GM19099 (cell line): ENCODE measurements around the gene JSRP1.

ENCODE experiments used
- POLR2A ChIP-seq: IDR thresholded peaks from 3 replicates; pipeline ENCODE4 v1.6.1; 2011; ENCODE audit warnings: low read depth; ENCODE audit not compliant: insufficient read length; ENCODE audit errors: extremely low read depth

Gene JSRP1

DNA sequence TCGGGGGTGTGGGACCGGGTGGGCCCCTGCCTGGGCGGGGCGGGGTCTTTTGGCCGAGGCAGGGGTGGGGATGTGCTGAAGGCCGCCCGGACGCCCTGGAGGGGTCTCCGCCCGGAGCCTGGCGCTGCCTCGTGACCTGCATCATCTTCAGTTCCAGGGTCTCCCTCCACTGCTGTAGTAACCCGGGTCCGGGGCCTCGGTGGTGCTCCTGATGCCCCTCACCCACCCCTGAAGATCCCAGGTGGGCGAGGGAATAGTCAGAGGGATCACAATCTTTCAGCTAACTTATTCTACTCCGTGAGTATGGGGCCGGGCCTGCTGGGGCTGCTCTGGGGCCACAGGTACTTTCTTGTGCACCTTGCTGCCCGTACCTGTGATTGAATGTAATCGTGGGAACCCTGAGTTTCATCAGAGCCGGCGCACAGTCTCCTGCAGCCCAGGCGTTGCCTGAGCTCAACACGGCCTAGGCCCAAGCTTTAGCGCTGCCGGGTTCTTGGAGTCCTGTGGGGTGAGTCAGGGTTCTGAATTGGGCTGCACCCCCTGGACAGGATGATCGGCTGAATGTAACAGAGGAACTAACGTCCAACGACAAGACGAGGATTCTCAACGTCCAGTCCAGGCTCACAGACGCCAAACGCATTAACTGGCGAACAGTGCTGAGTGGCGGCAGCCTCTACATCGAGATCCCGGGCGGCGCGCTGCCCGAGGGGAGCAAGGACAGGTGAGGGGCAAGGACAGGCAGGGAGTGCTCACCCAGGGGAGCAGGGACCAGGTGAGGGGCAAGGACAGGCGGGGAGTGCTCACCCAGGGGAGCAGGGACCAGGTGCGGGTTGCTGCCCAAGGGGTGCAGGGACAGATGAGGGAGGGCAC lies 15.3 kb upstream of the JSRP1 start:
- no peak for TF ChIP-seq POLR2A

DNA sequence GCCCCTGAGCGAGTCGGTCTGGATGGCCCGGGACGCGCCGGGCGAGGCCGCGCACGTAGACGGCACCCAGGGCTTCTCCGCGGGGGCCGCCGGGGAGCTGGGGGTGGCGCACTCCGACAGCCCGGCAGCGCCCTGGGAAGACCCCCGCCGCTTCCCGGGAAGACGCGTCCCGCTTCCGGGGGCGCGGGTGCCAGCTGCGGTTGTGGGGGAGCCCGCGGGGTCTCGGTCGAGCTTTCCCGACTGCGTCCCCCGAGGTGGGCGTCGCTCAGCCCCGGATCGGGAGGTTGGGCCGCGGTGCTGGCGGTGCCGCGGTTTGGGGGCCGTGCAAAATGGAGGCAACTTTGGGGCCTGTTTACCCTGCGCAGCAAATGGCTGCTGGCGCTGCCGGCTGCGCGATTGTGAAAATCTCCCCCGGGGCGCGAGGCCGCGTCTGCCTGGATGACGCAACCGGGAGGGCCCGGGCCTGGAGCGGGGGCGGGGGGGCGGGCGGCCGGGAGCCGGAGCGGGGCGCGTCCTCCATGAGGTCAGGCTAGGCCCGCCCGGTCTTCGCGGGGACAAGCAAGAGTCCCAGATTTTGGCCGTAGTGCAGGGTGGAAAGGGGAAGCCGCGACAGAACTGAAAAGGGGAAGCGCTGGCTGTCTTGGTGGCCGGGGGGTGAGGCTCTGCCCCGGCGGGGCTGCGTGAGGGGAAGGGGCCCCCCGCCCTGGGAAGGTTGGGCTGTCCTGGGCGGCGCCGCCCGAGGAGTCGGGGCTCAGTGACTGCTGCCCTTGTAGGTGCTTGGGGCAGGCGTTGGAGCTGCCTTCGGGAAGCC lies 14.4 kb upstream of the JSRP1 start:
- TF ChIP-seq POLR2A = peak; percentile 37

DNA sequence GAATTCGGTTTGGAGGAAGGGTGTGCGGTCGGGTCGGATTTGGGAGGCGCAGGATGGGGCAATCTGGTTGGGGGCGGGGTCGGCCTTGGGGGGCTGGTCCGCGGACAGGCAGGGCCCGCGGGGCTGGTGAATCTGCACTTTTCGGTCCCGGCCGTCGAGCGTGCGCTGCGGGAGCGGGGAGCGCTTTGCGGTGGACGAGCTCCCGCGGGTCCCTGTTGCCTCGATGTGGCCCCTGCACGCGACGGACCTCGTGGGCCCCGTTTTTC lies 13.9 kb upstream of the JSRP1 start:
- no peak for TF ChIP-seq POLR2A

DNA sequence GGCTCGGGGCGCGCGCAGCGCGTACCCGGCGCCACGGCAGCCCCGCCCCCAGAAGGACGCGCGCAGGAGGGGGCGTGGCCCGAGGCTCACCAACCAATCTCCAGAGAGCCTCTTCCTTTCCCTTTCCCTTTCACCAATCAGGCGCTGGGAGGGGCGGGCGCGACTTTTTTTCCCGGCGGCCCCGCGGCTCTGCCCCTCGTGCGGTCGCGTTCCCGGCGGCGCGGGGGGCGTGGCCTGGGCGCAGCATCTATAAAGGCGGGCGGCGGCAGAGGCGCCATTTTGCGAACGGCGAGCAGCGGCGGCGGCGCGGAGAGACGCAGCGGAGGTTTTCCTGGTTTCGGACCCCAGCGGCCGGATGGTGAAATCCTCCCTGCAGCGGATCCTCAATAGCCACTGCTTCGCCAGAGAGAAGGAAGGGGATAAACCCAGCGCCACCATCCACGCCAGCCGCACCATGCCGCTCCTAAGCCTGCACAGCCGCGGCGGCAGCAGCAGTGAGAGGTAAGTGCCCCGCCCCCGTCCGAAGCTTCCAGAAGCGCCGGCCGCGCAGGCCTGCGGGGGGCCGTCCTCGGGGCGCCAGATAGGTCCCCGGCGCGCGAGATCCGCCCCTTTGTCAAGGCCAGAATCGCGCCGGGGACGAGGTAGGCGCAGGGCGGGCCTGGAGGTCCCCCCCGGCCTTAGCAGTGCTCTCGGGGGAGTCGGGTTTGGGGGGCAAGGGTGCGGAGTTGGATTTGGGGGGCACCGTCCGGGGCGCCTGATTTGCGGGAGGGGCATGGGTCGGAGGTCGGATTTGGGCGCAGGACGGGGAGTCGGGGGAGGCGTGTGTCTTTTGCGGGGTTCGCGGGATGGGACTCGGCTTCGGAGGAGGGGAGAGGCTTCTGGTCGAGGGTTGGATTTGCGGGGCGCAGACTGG lies 13.3 kb upstream of the JSRP1 start:
- peak; percentile 100 for TF ChIP-seq POLR2A

DNA sequence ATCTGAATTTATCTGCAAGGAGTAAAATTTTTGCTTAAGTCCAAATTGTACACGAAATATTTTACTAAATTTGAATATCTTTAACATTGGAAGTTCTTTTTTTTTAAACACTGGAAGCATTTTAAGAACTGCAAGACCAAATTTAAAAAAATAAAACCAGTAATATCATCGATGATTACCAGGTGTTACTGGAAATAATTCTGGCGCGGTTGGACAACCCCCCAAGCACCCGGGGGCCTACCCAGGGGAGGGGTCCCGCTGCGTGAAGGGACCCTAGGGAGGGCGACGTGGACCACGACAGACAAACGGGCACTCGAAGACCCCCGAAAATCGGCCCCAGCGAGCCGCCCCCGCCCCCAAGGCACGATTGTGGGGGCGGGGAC lies 12.6 kb upstream of the JSRP1 start:
- no peak for TF ChIP-seq POLR2A

DNA sequence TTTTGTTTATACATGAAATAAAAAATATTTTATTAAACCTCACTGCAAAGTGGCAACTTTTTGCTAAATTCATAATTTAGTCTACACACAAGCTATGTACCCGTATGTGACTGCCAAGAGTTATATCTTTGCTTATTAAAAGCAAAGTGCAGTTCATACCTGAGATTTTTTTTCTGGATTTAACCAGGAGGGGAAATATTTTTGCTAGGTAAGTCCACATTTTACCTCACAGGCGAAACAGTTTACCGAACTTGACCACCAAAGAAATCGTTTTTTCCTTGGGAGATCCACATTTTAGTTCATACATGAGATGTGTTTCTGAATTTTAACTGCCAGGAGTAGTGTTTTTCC lies 12.2 kb upstream of the JSRP1 start:
- no peak for TF ChIP-seq POLR2A

DNA sequence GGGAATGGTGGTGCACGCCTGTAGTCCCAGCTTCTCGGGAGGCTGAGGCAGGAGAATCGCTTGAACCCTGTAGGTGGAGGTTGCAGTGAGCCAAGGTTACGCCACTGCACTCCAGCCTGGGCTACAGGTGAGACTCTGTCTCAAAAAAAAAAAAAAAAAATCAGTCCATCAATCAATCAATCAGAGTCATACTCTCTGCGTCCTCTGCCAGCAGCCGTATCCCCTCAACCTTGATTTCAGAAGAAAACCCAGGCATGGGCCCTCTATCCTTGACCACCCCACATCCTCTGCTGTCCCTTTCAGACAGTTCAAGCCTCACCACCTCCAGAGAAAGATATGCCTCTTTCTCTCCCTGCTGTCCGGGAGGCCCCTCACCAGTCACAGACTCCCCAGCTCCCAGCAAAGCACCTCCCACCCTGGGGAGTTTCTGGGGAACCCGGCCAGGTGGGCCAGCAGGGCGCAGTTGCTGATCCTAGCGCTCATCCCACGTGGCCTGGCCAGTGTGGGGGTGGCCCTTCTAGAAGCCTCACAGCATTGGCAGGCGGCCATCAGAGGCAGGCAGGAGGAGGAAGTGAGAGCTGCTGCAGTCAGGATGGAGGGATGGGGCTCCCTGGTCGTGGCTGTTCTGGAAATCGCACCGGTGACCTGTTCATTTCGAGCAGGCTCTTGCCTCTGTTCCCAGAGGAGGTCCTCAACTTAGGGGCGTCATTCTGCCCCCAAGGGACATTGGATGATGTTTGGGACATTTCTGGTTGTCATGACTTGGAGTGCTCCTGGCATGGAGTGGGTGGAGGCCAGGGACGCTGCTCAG lies 10.2 kb upstream of the JSRP1 start:
- peak; percentile 51 for TF ChIP-seq POLR2A

DNA sequence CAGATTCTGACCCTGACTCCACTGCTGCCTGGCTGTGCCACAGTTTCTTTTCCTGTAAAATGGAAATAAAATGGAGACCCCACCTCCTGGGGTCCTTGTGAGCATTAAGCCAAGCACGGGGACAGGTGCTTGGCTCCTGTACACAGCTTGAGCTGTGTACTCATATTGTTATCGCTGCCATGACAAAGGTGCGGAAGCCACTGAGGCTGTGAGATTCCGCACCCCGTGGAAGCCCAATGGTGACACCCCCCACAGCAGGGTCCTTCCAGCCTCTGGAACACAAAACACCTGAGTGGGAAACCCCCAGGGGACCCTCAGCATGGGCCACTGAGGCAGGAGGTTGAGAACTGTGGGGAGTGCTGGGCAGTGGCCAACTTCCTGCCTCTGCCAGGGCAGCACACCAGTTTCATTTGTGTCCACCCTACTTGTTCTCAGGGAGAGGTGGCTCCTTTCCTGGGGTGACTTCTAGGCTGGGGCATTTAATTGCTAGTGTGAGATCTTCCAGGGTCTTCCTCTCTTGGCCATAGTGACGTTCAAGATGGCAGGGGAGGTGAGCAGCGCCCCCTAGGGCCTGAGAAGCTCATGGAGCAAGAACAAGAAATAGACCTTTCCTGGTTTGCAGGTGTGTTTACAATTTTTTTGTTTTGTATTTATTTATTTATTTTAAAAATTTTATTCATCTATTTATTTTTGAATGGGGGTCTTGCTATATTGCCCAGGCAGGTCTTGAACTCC lies 5.4 kb upstream of the JSRP1 start:
- no peak for TF ChIP-seq POLR2A

DNA sequence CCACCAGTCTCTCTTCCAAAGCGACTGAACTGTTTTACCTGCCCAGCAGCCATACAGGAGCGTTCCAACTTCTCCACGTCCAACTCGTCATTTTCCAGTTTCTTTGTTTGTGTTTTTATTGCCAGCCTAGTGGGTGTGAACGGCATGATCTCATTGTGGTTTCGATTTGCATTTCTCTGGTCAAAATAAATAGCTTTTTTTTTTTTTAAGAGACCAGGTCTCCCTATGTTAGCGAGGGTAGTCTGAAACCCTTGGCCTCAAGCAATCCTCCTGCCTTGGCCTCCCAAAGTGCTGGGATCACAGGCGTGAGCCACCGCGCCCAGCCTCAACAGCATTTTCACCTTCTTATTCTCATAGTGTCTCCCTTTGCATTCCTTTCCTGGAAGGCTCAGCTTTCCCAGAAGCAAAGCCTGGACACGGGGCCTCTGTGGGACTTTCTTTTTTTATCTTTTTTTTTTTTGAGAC lies 4.2 kb upstream of the JSRP1 start:
- TF ChIP-seq POLR2A = no peak

DNA sequence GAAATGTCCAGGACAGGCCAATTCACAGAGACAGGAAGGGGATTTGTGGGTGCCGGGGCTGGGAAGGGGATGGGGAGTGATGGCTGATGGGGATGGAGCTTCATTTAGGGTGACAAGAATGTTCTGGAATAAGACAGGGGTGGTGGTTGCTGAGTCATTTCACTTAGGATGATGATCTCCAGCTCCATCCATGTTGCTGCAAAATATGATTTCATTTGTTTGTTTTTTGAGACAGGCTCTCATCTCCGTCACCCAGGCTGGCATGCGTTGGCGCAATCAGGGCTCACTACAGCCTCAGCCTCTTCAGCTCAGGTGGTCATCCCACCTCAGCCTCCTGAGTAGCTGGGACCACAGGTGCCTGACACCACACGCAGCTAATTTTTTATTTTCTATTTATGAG lies 3.1 kb upstream of the JSRP1 start:
- TF ChIP-seq POLR2A = no peak

DNA sequence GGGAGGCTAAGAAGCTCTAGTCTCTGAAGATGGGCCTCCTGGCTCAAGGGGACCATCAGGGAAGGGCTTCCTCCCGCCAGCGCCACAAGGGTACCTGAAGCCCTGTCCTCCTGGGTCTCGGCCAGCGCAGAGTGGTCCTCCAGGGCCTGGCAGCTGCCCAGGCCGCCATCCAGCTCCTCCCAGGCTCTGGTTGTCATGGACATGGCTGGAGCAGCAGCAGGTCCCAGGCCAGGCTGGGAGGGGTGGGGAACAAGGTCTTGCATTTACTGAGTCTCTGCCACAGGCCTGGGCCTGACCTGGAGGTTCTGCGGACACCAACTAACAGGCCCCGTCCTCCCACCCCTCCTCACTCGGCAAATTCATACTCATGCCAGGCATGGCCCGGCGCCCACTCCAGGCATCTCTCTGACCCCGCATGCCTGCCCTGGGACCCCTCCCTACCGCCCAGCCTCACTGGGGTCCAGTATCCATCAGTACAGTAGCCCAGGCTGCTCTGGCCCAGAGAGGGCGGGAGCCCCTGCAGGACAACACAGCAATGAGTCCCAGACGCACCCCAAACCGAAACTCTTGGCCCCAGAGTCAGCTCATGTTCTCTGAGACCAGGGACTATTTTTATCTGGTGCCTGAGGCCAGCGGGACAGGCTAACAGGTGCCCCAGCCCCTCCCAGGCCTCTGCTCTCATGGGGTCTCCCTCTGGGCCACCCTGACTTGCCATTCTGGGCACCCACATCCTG lies 938 bp downstream of the JSRP1 start:
- TF ChIP-seq POLR2A = no peak

DNA sequence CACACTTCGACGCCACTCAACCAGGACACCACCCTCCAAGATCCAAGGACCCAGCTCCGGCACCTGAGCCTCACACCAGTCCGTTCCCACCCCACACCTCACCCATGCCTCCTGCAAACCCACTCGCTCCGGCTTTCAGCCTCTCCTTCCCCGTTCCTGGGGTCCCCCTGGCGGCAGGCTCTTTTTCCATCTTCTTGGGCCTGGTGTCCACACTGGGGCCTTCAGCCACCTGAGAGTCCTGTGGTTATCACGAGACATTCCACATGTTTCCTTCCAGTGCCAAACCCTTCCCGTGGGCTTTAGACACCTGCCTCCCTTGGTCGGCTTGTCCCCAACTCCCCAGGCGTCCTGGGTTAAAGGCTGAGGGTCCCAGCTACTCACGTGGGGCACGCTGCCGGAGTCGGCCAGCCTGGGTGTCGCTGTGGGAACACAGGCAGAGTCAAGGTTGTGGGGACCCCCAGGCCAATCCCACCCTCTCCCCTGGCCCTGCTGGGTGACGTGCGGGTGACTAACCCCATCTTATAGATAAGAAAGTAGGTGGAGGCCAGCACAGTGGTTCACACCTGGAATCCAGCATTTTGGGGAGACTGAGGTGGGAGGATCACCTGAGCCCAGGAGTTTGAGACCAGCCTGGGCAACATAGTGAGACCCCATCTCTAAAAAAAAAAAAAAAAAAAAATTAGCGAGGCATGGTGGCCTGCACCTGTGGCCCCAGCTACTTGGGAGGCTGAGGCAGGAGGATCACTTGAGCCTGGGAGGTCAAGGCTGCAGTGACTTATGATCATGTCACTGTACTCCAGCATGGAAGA lies 1.9 kb downstream of the JSRP1 start:
- TF ChIP-seq POLR2A = no peak
